Trophoblast cell (in vitro differentiated cells and primary cell): ENCODE data around the gene CBX8.

Source experiments
- DNase-seq, 2 donors: peaks; one replicate each; pipeline ENCODE4 v3.0.0-alpha.2; 2016
- H2AFZ ChIP-seq: 2 replicates; pipeline ENCODE4 v1.6.1; 2013; ENCODE audit warnings: low read length, moderate library complexity, mild to moderate bottlenecking; ENCODE audit not compliant: insufficient read depth, poor library complexity
- H2AK5ac ChIP-seq: 2 replicates; pipeline ENCODE4 v1.6.1; 2013; ENCODE audit warnings: mild to moderate bottlenecking, low read length
- H2BK120ac ChIP-seq: 2 replicates; pipeline ENCODE4 v1.6.1; 2013; ENCODE audit warnings: low read length, mild to moderate bottlenecking, moderate library complexity; ENCODE audit not compliant: insufficient read depth, poor library complexity
- H2BK12ac ChIP-seq: 2 replicates; pipeline ENCODE4 v1.6.1; 2013; ENCODE audit warnings: mild to moderate bottlenecking, low read length, moderate library complexity
- H2BK5ac ChIP-seq: 2 replicates; pipeline ENCODE4 v1.6.1; 2013; ENCODE audit warnings: low read length, low read depth, moderate library complexity, mild to moderate bottlenecking; ENCODE audit not compliant: poor library complexity
- H3K14ac ChIP-seq: 2 replicates; pipeline ENCODE4 v1.6.1; 2013; ENCODE audit warnings: mild to moderate bottlenecking, low read length
- H3K18ac ChIP-seq: 2 replicates; pipeline ENCODE4 v1.6.1; 2013; ENCODE audit warnings: mild to moderate bottlenecking, low read length
- H3K23ac ChIP-seq: 2 replicates; pipeline ENCODE4 v1.6.1; 2013; ENCODE audit warnings: low read length
- H3K27ac ChIP-seq: 2 replicates; pipeline ENCODE4 v1.5.1; 2013; ENCODE audit warnings: low read depth, mild to moderate bottlenecking, inconsistent platforms, low read length, moderate library complexity
- H3K27me3 ChIP-seq: 2 replicates; pipeline ENCODE4 v1.6.1; 2013; ENCODE audit warnings: inconsistent platforms, mild to moderate bottlenecking, low read length, moderate library complexity; ENCODE audit not compliant: insufficient read depth
- H3K36me3 ChIP-seq, 2 experiments: 1 replicate in 1 of 2; 2 replicates in 1 of 2; pipeline ENCODE4 v1.6.1; 2013; ENCODE audit warnings: low read length in 2 of 2, mild to moderate bottlenecking in 2 of 2, moderate library complexity in 1 of 2; ENCODE audit not compliant: insufficient read depth in 2 of 2, control insufficient read depth in 1 of 2
- H3K4ac ChIP-seq: 2 replicates; pipeline ENCODE4 v1.6.1; 2013; ENCODE audit warnings: low read depth, mild to moderate bottlenecking, low read length, moderate library complexity
- H3K4me1 ChIP-seq, 2 experiments: 1 replicate in 1 of 2; 2 replicates in 1 of 2; pipeline ENCODE4 v1.6.1; 2013; ENCODE audit warnings: low read length in 2 of 2, mild to moderate bottlenecking in 2 of 2, moderate library complexity in 1 of 2; ENCODE audit not compliant: insufficient read depth in 2 of 2, control insufficient read depth in 1 of 2
- H3K4me2 ChIP-seq: 2 replicates; pipeline ENCODE4 v1.6.1; 2013; ENCODE audit warnings: inconsistent platforms, mild to moderate bottlenecking, low read length, moderate library complexity
- H3K4me3 ChIP-seq: 2 replicates; pipeline ENCODE4 v1.5.1; 2013; ENCODE audit warnings: mild to moderate bottlenecking, low read depth, low read length, inconsistent platforms
- H3K79me1 ChIP-seq: one replicate; pipeline ENCODE4 v1.6.1; 2013; ENCODE audit warnings: low read length
- H3K79me2 ChIP-seq: 2 replicates; pipeline ENCODE4 v1.6.1; 2013; ENCODE audit warnings: low read length, mild to moderate bottlenecking; ENCODE audit not compliant: control insufficient read depth, insufficient read depth, poor library complexity
- H3K9ac ChIP-seq: 2 replicates; pipeline ENCODE4 v1.6.1; 2013; ENCODE audit warnings: mild to moderate bottlenecking, low read length
- H3K9me3 ChIP-seq: 2 replicates; pipeline ENCODE4 v1.6.1; 2013; ENCODE audit warnings: low read depth, mild to moderate bottlenecking, control low read depth, inconsistent platforms, low read length; ENCODE audit not compliant: insufficient read depth
- H4K12ac ChIP-seq: 2 replicates; pipeline ENCODE4 v1.6.1; 2013; ENCODE audit warnings: low read depth, mild to moderate bottlenecking, low read length, moderate library complexity
- H4K8ac ChIP-seq: 2 replicates; pipeline ENCODE4 v1.6.1; 2013; ENCODE audit warnings: low read depth, mild to moderate bottlenecking, low read length, moderate library complexity
- H4K91ac ChIP-seq: one replicate; pipeline ENCODE4 v1.6.1; 2013; ENCODE audit warnings: low read depth, mild to moderate bottlenecking, low read length, moderate library complexity
- WGBS: extraction: QIAGEN DNeasy Blood & Tissue Kit; methylation state at CpG from one replicate; pipeline ENCODE4 v1.1.7; 2013; ENCODE audit warnings: missing lambda C conversion rate; ENCODE audit not compliant: insufficient read length, insufficient coverage; ENCODE audit errors: extremely low coverage; 5-methylcytosine and 5-hydroxymethylcytosine counted together

The CBX8 gene

GRCh38 chr17:79840989-79841286, 44.1 kb upstream of the CBX8 start:
- H2BK12ac ChIP-seq, result no peak overlapping the region
- no peak overlapping the region for H3K23ac ChIP-seq
- no peak overlapping the region for H4K12ac ChIP-seq
- peaks cover 72% of the 10 kb centered on the region for H3K27me3 ChIP-seq
- H3K4ac ChIP-seq, result no peak overlapping the region
- H3K4me3 ChIP-seq, result no peak overlapping the region
- H2BK120ac ChIP-seq, result no peak overlapping the region
- H3K18ac ChIP-seq, result no peak overlapping the region
- no peak overlapping the region for H3K4me2 ChIP-seq
- H3K79me1 ChIP-seq, result peaks cover 5% of the 10 kb centered on the region
- H3K14ac ChIP-seq, result no peak overlapping the region
- no peak overlapping the region for H4K91ac ChIP-seq
- no CpG with 5 or more reads among the region's 19 CpGs for WGBS
- no peak overlapping the region for H3K27ac ChIP-seq
- H3K4me1 ChIP-seq, result peaks cover 45% of the 10 kb centered on the region in 2 experiments
- H3K9me3 ChIP-seq, result peaks cover 14% of the 10 kb centered on the region
- no peak overlapping the region for H2AFZ ChIP-seq
- peaks cover 4% of the 10 kb centered on the region for H3K79me2 ChIP-seq
- no peaks in the 10 kb centered on the region for H3K36me3 ChIP-seq
- no peak overlapping the region for H4K8ac ChIP-seq
- H3K9ac ChIP-seq, result no peak overlapping the region
- H2BK5ac ChIP-seq, result no peak overlapping the region
- DNase-seq, result no peak
- no peak overlapping the region for H2AK5ac ChIP-seq

GRCh38 chr17:79840269-79840988, 43.6 kb upstream of the CBX8 start:
- Histone ChIP-seq H2BK120ac (no peak overlapping the region), H3K4me3 (peak overlapping the region; percentile 46)

GRCh38 chr17:79839356-79840268, 42.7 kb upstream of the CBX8 start, which contains the start of gene CBX4:
Gene CBX4 (minus strand): TSS chr17:79839440. CDS start chr17:79839251, 189 bp downstream.
- Histone ChIP-seq H2AFZ (peak within 1 kb of the TSS; percentile 84), H3K4me2 (peak within 1 kb of the TSS; percentile 80), H3K36me3 (peaks cover 0 to 6% of the 10 kb centered on the region in 2 experiments), H2BK120ac (peak within 1 kb of the TSS; percentile 55), H3K14ac (peak within 1 kb of the TSS; percentile 73), H3K23ac (no peak within 1 kb of the TSS), H3K79me1 (peaks cover 5% of the 10 kb centered on the region), H2BK5ac (peak within 1 kb of the TSS; percentile 47), H4K8ac (peak within 1 kb of the TSS; percentile 65), H3K27me3 (peaks cover 81% of the 10 kb centered on the region), H4K12ac (peak within 1 kb of the TSS; percentile 77), H3K4me1 (peaks cover 43 to 47% of the 10 kb centered on the region in 2 experiments), H3K4me3 (peak within 1 kb of the TSS; percentile 73), H3K27ac (peak within 1 kb of the TSS; percentile 50), H3K4ac (peak within 1 kb of the TSS; percentile 17), H4K91ac (peak within 1 kb of the TSS; percentile 68), H3K18ac (peak within 1 kb of the TSS; percentile 66), H3K9ac (no peak within 1 kb of the TSS), H2AK5ac (no peak within 1 kb of the TSS), H3K79me2 (peaks cover 4% of the 10 kb centered on the region), H2BK12ac (peak within 1 kb of the TSS; percentile 23), H3K9me3 (peaks cover 14% of the 10 kb centered on the region)
- no CpG with 5 or more reads among the region's 103 CpGs for WGBS
- peak; percentile 92 to 93 for DNase-seq

More at GRCh38 chr17:79840269-79840988, 43.6 kb upstream of the CBX8 start:
- no peak overlapping the region for H3K27ac ChIP-seq
- peaks cover 4% of the 10 kb centered on the region for H3K79me2 ChIP-seq
- no peak overlapping the region for H3K18ac ChIP-seq
- peaks cover 14% of the 10 kb centered on the region for H3K9me3 ChIP-seq
- peaks cover 76% of the 10 kb centered on the region for H3K27me3 ChIP-seq
- H2AK5ac ChIP-seq, result no peak overlapping the region
- H3K4me1 ChIP-seq, result peaks cover 47 to 48% of the 10 kb centered on the region in 2 experiments
- H4K12ac ChIP-seq, result no peak overlapping the region
- no peak overlapping the region for H4K8ac ChIP-seq
- H4K91ac ChIP-seq, result no peak overlapping the region
- no CpG with 5 or more reads among the region's 74 CpGs for WGBS
- no peak overlapping the region for H2BK12ac ChIP-seq
- peak in 1 of 2 donors; percentile 33 for DNase-seq
- H3K79me1 ChIP-seq, result peaks cover 5% of the 10 kb centered on the region
- H3K36me3 ChIP-seq, result no peaks in the 10 kb centered on the region
- no peak overlapping the region for H3K9ac ChIP-seq
- no peak overlapping the region for H3K14ac ChIP-seq
- no peak overlapping the region for H3K23ac ChIP-seq
- H3K4me2 ChIP-seq, result peak overlapping the region; percentile 69
- no peak overlapping the region for H2AFZ ChIP-seq
- no peak overlapping the region for H3K4ac ChIP-seq
- H2BK5ac ChIP-seq, result no peak overlapping the region

- Histone ChIP-seq H3K79me1 (peaks cover 3% of the 10 kb centered on the region), H3K23ac (no peak overlapping the region), H4K8ac (no peak overlapping the region), H2AFZ (no peak overlapping the region), H4K91ac (no peak overlapping the region), H3K9me3 (peaks cover 14% of the 10 kb centered on the region), H3K9ac (no peak overlapping the region), H3K4ac (peak overlapping the region; percentile 17), H3K27ac (peak overlapping the region; percentile 50), H2AK5ac (no peak overlapping the region), H3K36me3 (peaks cover 1 to 7% of the 10 kb centered on the region in 2 experiments), H3K27me3 (peaks cover 83% of the 10 kb centered on the region), H2BK12ac (no peak overlapping the region), H2BK5ac (no peak overlapping the region), H3K18ac (no peak overlapping the region), H3K4me1 (peaks cover 45 to 47% of the 10 kb centered on the region in 2 experiments), H4K12ac (no peak overlapping the region), H3K14ac (no peak overlapping the region), H2BK120ac (no peak overlapping the region), H3K4me2 (peak overlapping the region; percentile 80), H3K79me2 (peaks cover 2% of the 10 kb centered on the region), H3K4me3 (peak overlapping the region; percentile 73)
- WGBS, result no CpG with 5 or more reads among the region's 67 CpGs
- DNase-seq, result peak; percentile 50 to 70
Observed at GRCh38 chr17:79838522-79839274, 41.8 kb upstream of the CBX8 start.
